HG03097 (cell line): ENCODE measurements around the gene S100A6.

ENCODE experiments used
- ATAC-seq: cut with Tn5 transposase; IDR thresholded peaks from one replicate; pipeline ENCODE4 v1.9.1; 2021; ENCODE audit not compliant: unreplicated experiment, low FRiP score

Gene S100A6

GRCh38 chr1:153509036-153509435 is 26.8 kb downstream of the S100A6 start:
- no peak for ATAC-seq

DNA sequence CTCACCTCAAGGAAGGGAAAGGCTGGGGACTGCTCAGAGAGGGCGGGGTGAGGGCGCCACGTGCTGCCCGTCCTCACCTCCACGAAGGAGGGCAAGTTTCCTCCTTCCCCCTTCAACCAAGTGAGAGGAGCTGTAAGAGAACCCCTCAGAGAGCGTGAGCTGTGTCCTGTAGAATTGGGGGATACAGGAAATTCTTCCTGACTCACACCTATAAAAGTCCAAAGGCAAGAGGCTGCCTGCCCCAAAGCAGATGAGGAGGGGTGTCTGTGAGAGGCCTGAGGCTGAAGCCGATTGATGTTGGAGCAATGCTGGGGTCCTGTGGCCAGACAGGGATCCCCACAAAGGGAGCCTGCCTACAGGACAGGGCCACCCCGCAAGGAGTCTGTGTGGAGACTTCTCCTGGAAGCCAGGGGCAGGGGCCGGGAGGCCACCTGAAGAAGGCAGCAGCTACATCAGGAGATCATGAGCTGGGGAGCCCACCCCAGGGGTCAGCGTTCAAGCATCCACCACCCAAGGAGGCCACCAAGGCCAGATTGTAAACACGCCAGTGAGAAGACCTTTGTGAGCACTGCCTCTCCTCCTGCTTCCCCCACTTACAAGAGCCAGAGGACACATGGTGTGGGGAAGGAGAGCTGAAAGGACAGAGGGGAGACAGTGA is 27.7 kb downstream of the S100A6 start:
- no peak for ATAC-seq

GRCh38 chr1:153506831-153507413 is 28.9 kb downstream of the S100A6 start:
- ATAC-seq = no peak

GRCh38 chr1:153506386-153506785 is 29.4 kb downstream of the S100A6 start:
- ATAC-seq = no peak

DNA sequence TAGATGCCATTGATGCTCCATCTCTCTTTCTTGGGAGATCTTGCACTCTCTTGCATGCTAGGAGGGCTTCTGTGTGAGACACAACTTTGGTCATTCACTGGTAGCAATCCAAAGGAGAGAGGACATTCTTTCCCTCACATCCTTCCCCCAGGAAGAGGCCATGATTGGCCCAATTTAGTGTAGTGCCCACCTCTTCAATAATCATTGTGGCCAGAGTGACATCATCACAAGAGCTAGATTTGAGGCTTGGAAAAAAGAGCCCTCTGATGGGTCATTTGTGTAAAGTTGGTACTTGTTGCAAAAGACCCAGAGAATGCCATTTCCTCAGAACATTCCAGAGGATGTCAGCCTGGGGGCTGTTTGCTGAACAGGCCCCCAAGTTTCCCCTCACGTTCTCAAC is 30.2 kb downstream of the S100A6 start:
- no peak for ATAC-seq

DNA sequence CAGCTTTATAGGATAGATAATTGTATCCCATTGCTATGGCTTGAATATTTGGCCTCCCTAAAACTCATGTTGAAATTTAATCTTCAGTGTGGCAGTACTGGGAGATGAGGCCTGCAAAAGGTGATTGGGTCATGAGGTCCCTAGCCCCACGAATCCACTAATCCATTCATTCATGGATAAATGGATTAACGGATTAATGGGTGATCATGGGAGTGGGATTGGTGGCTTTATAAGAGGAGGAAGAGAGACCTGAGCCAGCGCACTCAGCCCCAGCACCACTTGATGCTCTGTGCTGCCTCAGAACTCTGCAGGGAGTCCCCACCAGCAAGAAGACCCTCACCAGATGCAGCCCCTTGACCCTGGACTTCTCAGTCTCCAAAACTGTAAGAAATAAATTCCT is 32.0 kb downstream of the S100A6 start:
- no peak for ATAC-seq

- no peak for ATAC-seq
Measured at GRCh38 chr1:153498746-153499145, 37.0 kb downstream of the S100A6 start.

GRCh38 chr1:153495536-153495935 is 40.3 kb downstream of the S100A6 start:
- ATAC-seq = no peak

DNA sequence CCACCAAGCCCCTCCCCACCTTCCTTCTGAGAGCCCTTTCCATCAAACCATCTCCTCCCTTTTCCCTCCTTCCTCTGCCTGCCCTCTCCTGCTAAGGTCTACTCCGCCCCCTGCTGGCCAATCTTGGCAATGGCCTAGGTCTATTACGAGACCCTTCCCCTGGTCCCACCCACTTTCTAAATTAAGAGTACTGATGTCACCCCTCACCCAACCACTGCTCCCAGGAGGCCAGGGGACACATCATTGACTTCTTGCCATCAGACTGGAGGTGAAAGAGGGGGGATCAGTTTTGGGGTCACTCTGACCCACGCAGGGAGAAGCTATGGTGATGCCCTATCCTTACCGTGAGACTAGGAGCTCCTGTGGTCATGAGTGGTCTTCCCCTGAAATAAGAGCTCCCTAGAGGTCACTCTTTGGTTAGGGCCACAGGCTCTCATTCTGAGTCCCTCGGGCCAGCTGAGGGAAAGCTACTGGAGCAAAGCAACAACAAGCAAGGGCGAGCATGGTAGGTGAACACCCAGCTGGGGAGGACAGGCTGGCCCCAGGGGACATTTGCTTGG is 40.7 kb downstream of the S100A6 start:
- ATAC-seq = no peak

DNA sequence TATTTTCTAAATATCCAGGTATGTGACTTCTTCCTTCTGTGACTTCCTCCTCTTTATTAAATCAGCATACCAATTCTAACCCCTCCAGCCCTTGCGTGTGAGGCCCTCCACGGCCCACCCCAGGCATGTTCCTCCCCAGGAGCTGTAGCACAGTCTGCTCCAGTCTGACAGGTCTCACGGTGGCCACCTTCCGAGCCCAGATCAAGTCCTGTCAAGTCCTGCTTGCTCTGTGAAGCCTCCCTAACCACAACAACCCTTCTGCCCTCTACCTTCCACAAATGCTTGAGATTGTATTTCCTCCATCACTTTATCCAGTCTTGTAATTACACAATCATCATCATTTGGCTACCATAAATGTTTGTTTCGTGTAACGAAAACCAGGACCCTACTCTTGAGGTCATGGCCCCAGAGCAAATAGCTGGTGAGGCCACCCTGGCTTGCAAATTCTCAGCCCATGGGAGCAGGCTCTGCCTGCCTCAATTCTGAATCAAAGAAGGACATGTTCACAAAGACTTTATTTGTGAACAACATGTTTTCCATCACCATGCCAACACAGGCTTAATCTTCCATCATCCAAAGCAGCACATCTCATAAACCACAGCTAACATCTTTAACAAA is 42.3 kb downstream of the S100A6 start:
- ATAC-seq = no peak

DNA sequence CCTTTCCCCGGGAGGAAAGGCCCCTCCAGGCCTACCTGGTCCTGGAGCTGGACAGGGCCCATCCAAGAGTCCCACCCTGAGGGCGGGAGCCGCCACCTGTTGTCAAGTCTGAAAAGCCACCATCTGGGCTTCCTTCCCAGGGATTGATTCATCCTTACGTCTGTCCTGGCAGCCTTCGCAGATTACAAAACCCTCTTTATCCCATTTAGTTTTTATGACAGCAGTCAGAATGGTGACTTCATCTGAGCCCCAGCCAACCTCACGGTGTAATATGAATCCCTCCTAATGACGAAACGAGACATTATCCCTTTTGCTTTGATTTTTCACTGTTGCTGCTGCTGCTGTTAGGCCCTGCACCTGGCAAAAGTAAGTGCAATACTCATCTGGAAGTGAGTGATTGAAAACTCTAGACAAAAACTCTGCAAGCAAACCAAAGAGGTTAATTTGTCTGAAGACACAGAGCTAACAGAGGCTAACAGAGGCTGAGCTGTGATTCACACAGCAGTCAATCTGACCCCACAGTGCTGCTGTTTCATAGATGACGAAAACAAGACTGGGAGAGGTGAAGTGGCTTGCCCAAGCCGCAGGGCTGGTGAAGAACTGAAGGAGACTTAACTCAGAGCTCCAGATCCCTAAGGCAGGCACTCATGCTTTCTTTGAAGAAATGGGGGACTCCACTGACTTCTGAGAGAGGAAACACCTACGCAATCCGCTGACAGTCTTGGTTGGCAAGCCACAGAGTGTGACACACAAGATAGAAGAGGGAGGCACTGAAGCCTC is 45.3 kb downstream of the S100A6 start:
- no peak for ATAC-seq

GRCh38 chr1:153488731-153489130 is 47.1 kb downstream of the S100A6 start:
- ATAC-seq = no peak

DNA sequence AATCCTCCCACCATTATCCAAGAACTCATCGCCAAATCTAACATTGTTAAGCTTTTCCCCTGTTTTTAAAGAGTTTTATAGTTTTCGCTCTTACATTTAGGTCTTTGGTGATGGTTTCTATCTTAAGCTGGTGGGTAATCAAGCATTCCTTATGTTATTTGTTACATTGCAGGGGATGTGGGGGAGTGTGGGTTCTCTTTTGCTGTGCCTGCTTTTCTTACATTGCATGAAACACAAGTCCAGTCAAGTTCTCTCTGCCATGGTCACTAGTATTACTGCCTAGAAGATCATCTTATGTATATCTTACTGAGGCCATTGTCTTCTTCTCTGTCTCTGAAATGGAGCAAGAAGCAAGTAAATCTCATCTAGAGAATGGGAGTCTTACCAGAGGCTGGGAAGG is 48.1 kb downstream of the S100A6 start:
- no peak for ATAC-seq

GRCh38 chr1:153485863-153486262 is 49.9 kb downstream of the S100A6 start:
- no peak for ATAC-seq
